Retinal pigment epithelial cell (primary cell): ENCODE data around the gene TRPM3.

ENCODE experiments used
- DNase-seq: peaks from one replicate; pipeline ENCODE4 v3.0.0-alpha.2; 2010; ENCODE audit warnings: low read depth
- H3K4me3 ChIP-seq: 2 replicates; pipeline ENCODE4 v1.5.1; 2011; ENCODE audit warnings: mild to moderate bottlenecking, low read length, control low read depth, moderate library complexity
- CTCF ChIP-seq: conservative IDR thresholded peaks from 2 replicates; pipeline ENCODE4 v1.5.1; 2011; ENCODE audit warnings: low read depth, low read length, control low read depth, inconsistent platforms

The TRPM3 gene

GRCh38 chr9:70581214-70581954 is 540.0 kb downstream of the TRPM3 start:
- DNase-seq = no peak
- H3K4me3 ChIP-seq = no peak overlapping the region
- TF ChIP-seq CTCF = no peak

DNA sequence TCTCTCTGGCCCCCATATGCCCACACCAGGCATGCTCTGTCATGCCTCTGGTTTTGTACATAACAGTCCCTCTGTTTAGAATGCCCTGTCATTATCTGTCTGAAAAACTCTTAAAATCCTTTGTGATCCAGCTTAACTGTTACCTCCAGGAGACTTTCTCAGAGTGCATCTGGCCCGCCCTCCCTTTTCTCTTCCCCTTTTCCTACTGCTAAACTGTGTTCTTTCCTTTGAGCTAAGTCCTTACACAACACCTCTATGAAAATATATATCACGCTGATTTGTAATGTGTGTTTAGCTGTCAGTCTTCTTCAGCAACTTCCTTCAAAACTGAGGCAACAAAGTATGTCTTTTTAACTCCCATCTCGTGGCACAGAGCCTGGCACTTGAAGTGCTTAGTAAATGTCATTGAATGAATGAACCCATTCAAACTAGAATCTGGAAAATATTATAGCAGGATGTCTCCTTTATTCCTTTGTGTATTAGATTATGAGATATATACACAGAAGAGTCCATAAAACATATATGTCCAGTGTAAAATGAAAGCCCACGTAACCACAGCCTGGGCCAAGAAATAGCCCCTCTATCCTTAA is 540.7 kb downstream of the TRPM3 start:
- H3K4me3 ChIP-seq = no peak overlapping the region
- no peak for DNase-seq
- TF ChIP-seq CTCF = no peak

- H3K4me3 ChIP-seq = no peak overlapping the region
- DNase-seq = no peak
- no peak for TF ChIP-seq CTCF
Measured at GRCh38 chr9:70579686-70580085, 541.7 kb downstream of the TRPM3 start.

- DNase-seq = no peak
- TF ChIP-seq CTCF = no peak
- no peak overlapping the region for H3K4me3 ChIP-seq
Measured at GRCh38 chr9:70578720-70579119, 542.7 kb downstream of the TRPM3 start.

DNA sequence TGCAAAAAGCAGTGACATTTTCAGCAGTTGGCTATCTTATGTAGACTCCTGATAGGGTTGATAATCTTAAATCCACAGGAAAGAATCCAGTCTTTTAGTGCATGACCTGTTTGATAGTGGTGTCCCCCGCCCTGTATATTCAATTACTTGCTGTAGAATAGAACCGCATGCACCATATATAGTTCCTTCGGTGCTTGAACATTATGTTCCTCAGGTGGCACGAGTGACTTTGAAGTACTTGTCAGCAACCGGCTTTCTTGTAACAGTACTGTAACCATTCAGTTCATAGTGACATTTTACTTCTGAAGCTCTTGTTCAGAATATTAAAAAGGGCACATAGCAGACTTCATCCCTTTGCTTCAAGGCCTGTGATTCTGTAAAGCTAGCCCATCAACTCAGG is 543.8 kb downstream of the TRPM3 start:
- no peak for TF ChIP-seq CTCF
- DNase-seq = no peak
- H3K4me3 ChIP-seq = no peak overlapping the region

- no peak for TF ChIP-seq CTCF
- H3K4me3 ChIP-seq = no peak overlapping the region
- no peak for DNase-seq
Measured at GRCh38 chr9:70576116-70576515, 545.3 kb downstream of the TRPM3 start.

DNA sequence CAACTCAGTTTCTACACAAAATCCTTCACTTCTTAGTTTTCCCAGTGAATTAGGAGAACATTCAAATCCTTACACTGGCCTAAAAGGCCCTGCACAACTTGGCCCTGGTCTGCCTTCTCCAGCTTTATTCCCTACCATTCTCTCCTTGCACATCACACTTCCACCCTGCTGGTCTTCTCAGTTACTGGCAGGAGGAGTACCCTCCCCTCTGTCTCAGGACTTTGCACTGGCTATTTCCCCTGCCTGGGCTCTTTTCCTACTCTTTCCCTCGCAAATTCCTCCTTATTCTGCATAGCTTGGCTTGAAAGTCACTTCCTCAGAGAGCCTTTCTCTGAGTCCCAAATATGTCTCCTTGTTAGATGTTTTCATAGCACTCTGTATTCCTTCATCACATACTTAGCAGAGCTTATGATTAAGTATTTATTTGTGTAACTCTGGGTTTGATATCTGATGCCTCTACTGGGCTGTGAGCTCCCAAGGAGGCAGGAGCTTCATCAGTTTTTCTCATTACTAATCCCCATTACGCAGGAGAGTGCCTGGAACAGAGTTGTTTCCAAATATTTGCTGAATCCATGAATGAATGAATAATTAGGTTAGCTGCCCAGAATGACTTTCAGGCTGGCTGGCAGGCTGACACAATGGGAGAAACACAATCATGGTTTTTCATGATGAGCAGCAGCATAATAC is 547.1 kb downstream of the TRPM3 start:
- TF ChIP-seq CTCF = no peak
- DNase-seq = peak; percentile 67
- H3K4me3 ChIP-seq = no peak overlapping the region
